Activated CD4-positive, alpha-beta T cell treated with anti-CD3 and anti-CD28 coated beads for 36 hours (primary cell): ENCODE measurements around the gene CSTF1. TPM values are rescaled to one million over a fixed set of nuclear protein-coding genes. Genes with fewer than 3 reads are reported as not detected.

Experiments used
- ATAC-seq: fragments of 200-7000 bp; cut with Tn5 transposase; one replicate; pipeline ENCODE4 v1.10.0; 2021; ENCODE audit warnings: mild to moderate bottlenecking, moderate library complexity
- CTCF ChIA-PET: fragments of 350-600 bp; sonication (Branson Sonifier 250); formaldehyde crosslinking; loops from one replicate; lab custom pipeline; 2021; ENCODE audit warnings: antibody characterized with exemption; lab: Charles Lee
- POLR2A ChIA-PET: fragments of 350-600 bp; sonication (Branson Sonifier 250); formaldehyde crosslinking; loops from one replicate; lab custom pipeline; 2021; ENCODE audit warnings: antibody characterized with exemption, inconsistent platforms; lab: Charles Lee
- DNase-seq: peaks from one replicate; pipeline ENCODE4 v3.0.0-alpha.2; 2020
- H3K27ac Mint-ChIP-seq: one replicate; pipeline ENCODE4 v1.8.0; 2021; ENCODE audit warnings: mixed read lengths
- H3K27me3 Mint-ChIP-seq: one replicate; pipeline ENCODE4 v1.8.0; 2021; ENCODE audit warnings: mixed read lengths
- H3K36me3 Mint-ChIP-seq: one replicate; pipeline ENCODE4 v1.8.0; 2021; ENCODE audit warnings: low read depth, mixed read lengths
- H3K4me1 Mint-ChIP-seq: one replicate; pipeline ENCODE4 v1.8.0; 2021; ENCODE audit warnings: mixed read lengths
- H3K4me3 Mint-ChIP-seq: one replicate; pipeline ENCODE4 v1.8.0; 2021; ENCODE audit warnings: mild to moderate bottlenecking, moderate library complexity, mixed read lengths
- H3K9me3 Mint-ChIP-seq: one replicate; pipeline ENCODE4 v1.8.0; 2021; ENCODE audit warnings: low read depth, mixed read lengths
- intact Hi-C, 2 experiments: fragments of 100-400 bp; cut with DNase I in 1 of 2; cut with micrococcal nuclease in 1 of 2; formaldehyde crosslinking; loops; one replicate each; pipeline versions ENCODE4 v1.14.2 to v1.15.1; 2022 to 2024; cut with DNase I, micrococcal nuclease
- total RNA-seq, 2 experiments: library from RNA; stranded (reverse); gene quantifications; one replicate each; pipeline ENCODE4 v1.2.3, GENCODE V29; 2021

CSTF1 gene
- total RNA-seq, 2 experiments from 2014 or later: 62.0 to 84.2 TPM

DNA sequence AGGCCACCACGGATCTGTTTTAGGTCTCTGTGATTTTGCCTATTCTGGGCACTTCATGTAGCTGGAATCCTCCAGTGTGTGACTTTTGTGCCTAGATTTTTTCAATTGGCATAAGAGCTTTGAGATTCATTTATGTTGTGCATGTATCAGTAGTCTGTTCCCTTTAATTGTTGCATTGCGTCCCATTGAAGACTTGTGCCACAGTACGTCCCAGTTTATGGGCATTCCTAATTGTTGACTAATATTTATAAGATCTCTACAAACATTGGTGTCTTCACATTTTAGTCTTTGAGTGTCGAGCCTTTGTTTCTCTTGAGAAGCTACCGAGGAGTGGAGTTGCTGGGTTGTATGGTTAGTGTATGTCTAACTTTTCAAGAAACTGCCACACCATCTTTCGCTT, 34.4 kb upstream of the CSTF1 start:
- Mint-ChIP-seq H3K36me3 (no peaks in the 10 kb centered on the region), H3K4me1 (peaks cover 17% of the 10 kb centered on the region), H3K9me3 (no peaks in the 10 kb centered on the region), H3K4me3 (peak overlapping the region; percentile 64), H3K27me3 (no peaks in the 10 kb centered on the region), H3K27ac (no peak overlapping the region)
- CTCF ChIA-PET: interaction anchor here (0.8 to 1.4 kb wide), 4 partner anchors 8 to 34 kb away, joined by 3 to 5 read pairs (median 4); partner anchors contain the start of gene AURKA
- POLR2A ChIA-PET: no interaction called here
- DNase-seq (no peak), ATAC-seq (no peak)
- intact Hi-C loops: loop anchor here in 1 of 2 experiments (1.0 to 2.0 kb wide), 3 partner anchors 34 to 110 kb away; partner anchors contain the start of genes AURKA, CSTF1 and RTF2

DNA sequence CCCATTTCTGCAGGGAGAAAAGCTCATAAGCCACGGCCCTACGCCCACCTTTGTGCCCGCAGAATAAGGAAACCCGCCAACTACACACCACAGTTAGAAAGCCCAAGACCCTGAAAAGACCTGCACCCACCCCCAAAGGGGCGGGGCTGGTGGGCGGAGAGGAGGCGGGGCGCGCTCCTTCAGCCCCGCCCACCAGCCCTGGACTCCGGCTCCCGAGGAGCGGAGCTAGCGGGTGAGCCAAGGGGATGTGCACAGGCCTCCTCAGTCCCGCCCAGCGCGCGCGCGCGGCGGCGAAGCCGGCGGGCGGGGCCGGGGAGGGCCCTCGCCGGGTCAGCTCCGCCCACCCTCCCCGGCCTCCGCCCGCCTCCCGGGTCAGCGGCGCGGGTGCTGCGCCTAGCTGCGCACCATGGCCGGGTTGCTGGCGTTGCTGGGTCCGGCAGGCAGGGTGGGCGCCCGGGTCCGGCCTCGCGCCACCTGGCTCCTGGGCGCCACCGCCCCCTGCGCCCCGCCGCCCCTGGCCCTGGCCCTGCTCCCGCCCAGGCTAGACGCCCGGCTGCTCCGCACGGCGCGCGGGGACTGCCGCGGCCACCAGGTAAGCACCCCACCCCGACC, 33.7 kb upstream of the CSTF1 start, which contains the start of gene FAM210B:
Gene FAM210B, plus strand, starts transcription at position 375 of the 612 bp plus-strand sequence. Its CDS starts 32 bp downstream, at position 407.
- Mint-ChIP-seq H3K27ac (peak within 1 kb of the TSS; percentile 58), H3K4me1 (peaks cover 17% of the 10 kb centered on the region), H3K27me3 (no peaks in the 10 kb centered on the region), H3K4me3 (peak within 1 kb of the TSS; percentile 82), H3K36me3 (no peaks in the 10 kb centered on the region), H3K9me3 (no peaks in the 10 kb centered on the region)
- ChIA-PET CTCF (interaction anchor here (0.5 to 2.1 kb wide), 5 partner anchors 8 to 196 kb away, joined by 3 to 6 read pairs (median 3); partner anchors contain the start of gene AURKA), POLR2A (interaction anchor here (0.8 to 1.3 kb wide), 4 partner anchors 10 to 110 kb away, joined by 3 to 5 read pairs (median 4); partner anchors contain the start of genes AURKA, CSTF1 and RTF2)
- DNase-seq (peak; percentile 90), ATAC-seq (peak; percentile 100)
- intact Hi-C loops: loop anchor here in 1 of 2 experiments (1.0 to 2.0 kb wide), 3 partner anchors 34 to 110 kb away; partner anchors contain the start of genes AURKA, CSTF1 and RTF2

DNA sequence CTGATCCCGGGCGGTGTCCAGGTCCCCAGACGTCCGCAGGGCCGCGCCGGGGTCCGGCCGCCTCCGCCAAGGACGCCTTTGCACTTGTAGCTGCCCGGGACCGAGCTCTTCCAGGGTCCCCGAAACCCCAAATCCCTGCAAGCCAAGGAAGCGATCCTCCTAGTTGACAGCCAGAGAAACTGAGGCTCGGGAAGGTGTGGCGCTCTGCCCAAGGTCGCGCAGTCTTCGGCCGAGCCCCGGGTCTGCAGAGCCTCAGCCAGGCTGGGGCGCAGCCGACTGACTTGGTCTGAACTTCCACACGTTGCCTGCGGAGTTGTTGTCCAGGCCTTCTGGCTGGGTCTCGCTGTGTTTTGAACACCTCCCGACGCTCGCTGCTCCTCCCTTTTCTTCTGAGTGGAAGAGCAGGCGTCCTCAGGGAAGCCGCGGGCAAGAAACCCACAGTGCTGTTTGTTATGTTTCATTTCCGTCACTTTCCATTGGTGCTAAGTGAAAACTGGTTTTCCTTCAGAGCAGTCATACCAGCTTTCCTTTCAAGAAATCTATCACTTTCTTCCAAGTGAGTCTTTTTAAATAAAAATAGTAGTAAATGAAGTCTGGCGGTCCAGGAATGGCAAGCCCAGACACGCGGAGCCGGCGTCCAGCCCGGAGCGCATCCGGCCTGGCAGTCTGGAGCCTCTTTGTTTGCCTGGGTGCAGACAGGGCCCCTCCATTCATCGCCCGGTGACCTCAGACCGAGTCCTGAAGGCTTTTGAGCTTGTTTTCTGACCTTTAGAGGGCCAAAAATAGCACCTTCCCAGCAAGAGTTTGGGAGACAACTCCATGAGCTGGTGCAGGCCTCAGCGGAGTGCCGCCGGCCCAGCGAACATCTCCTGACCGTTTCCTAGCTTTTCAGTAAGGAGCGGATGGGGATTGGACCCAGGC, 33.0 kb upstream of the CSTF1 start:
- Mint-ChIP-seq H3K4me3 (peak overlapping the region; percentile 82), H3K4me1 (peaks cover 17% of the 10 kb centered on the region), H3K27ac (peak overlapping the region; percentile 58), H3K36me3 (no peaks in the 10 kb centered on the region), H3K27me3 (no peaks in the 10 kb centered on the region), H3K9me3 (no peaks in the 10 kb centered on the region)
- ChIA-PET CTCF (interaction anchor here (0.5 to 2.1 kb wide), 5 partner anchors 9 to 196 kb away, joined by 3 to 6 read pairs (median 3); partner anchors contain the start of gene AURKA), POLR2A (interaction anchor here (0.8 to 1.3 kb wide), 4 partner anchors 11 to 109 kb away, joined by 3 to 5 read pairs (median 4); partner anchors contain the start of genes AURKA, CSTF1 and RTF2)
- DNase-seq: peak; percentile 48
- intact Hi-C loops: loop anchor here in 1 of 2 experiments (2.0 kb wide), 1 partner anchor 55 kb away; no protein-coding TSS in a partner anchor
- peak; percentile 34 for ATAC-seq

DNA sequence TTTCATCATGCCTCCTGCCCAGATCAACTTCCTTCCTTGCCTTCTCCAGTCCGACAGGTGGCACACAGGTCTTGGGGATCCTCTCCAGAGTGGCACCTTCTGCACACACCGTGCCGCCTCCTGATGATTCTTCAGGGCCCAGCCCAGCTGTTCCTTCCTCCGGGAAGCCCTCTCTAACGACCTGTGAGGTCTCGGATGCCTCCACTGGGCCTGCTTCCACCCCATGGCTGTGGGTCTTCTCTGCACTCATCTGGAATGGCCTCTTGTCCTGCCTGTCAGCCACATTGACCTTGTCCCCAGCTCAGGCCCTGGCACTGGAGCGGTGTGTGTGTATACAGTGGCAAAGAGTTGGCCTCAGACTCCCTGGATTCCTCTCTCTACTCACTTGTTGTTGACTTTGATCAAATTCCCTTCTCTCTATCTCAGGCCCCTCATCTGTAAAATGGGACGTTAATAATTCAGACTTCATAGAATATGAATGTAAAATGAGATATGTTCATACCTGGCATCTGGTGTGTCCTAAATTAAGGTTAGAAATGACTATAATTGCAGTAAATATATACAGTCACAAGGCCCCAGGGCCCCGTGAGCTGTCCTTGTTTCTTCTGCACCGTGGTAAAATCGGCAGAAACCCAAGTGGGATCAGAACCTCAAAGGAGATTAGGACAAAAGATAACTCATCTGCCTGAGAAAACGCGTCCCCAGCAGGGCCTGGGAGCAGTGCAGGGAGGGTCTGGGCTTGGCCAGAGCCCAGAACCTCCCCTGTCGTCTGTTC, 32.1 kb upstream of the CSTF1 start:
- ATAC-seq (no peak), DNase-seq (no peak)
- Mint-ChIP-seq H3K9me3 (no peaks in the 10 kb centered on the region), H3K27ac (peak overlapping the region; percentile 23), H3K4me3 (peak overlapping the region; percentile 82), H3K27me3 (no peaks in the 10 kb centered on the region), H3K4me1 (peaks cover 17% of the 10 kb centered on the region), H3K36me3 (peaks cover 1% of the 10 kb centered on the region)
- CTCF ChIA-PET: interaction anchor here (1.2 to 2.1 kb wide), 2 partner anchors 8 to 14 kb away, joined by 3 to 6 read pairs; no protein-coding TSS in a partner anchor
- intact Hi-C loops: no loop called here
- POLR2A ChIA-PET: interaction anchor here (0.6 kb wide), 1 partner anchor 14 kb away, joined by 7 read pairs; no protein-coding TSS in a partner anchor

DNA sequence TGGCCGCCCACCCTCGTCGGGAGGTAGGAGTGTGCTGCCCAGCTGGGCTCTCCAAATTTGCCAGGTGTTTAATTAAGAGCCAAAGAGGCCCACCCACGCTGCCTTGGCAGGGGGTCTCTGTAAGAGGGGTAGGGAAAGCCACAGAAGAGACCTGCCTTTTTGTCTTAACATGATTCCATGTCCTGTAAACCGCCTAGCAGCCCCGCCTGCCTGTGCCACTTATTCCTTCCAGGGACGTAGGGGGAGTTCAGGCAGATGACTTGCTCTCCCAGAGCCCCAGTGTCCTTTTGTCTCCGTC, 31.6 kb upstream of the CSTF1 start:
- DNase-seq (no peak), ATAC-seq (no peak)
- H3K27me3 Mint-ChIP-seq: no peaks in the 10 kb centered on the region
- intact Hi-C loops: no loop called here
- peaks cover 17% of the 10 kb centered on the region for H3K4me1 Mint-ChIP-seq
- H3K36me3 Mint-ChIP-seq: peaks cover 3% of the 10 kb centered on the region
- CTCF ChIA-PET: no interaction called here
- POLR2A ChIA-PET: interaction anchor here (0.6 kb wide), 1 partner anchor 13 kb away, joined by 7 read pairs; no protein-coding TSS in a partner anchor
- H3K4me3 Mint-ChIP-seq: no peak overlapping the region
- H3K9me3 Mint-ChIP-seq: no peaks in the 10 kb centered on the region
- no peak overlapping the region for H3K27ac Mint-ChIP-seq

DNA sequence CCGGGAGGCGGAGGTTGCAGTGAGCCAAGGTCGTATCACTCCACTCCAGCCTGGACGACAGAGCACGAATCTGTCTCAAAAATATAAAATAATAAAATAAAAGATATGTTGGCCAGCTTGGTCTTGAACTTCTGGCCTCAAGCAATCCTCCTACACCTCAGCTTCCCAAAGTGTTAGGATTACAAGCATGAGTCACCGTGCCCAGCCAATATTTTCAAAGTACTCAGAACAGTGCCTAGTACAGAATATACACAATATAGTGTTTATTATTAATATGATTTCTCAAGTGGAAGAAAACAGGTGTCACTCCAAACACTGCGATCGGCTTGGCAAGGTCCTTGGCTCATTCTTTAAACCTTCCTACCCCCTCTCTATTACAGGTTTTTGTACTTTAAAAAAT, 30.5 kb upstream of the CSTF1 start:
- H3K36me3 Mint-ChIP-seq: peaks cover 6% of the 10 kb centered on the region

DNA sequence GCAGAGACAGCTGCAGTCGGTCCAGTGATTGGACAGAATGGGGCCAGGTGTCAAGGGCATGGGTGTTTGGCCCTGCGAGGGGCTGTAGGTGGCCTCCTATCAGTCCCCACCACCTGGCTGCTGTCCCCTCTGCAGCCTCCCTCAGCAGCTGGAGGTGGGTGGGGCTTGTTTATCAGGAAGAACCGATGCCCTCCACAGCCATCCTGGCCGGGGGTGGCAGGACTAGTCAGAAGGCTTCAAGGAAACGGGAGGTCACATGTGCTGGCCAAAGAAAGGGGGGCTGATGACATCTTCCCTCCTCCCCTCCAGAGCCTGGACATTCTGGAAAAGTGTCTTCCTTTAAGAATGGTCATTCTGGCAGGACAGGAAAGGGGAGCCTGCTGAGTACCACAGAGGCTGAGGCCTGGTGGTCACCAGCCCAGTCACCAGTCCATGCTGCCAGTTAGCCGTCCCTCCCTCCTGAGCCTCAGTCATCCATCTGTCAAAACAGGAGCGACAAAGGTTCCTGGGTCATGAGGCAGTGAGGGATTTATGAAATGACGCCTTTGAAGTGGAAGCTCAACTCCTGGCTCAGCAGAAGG, 29.5 kb upstream of the CSTF1 start:
- Mint-ChIP-seq H3K27ac (no peak overlapping the region), H3K9me3 (no peaks in the 10 kb centered on the region), H3K4me3 (no peak overlapping the region), H3K36me3 (peaks cover 6% of the 10 kb centered on the region), H3K27me3 (no peaks in the 10 kb centered on the region), H3K4me1 (peaks cover 17% of the 10 kb centered on the region)
- DNase-seq (no peak), ATAC-seq (no peak)
- intact Hi-C loops: no loop called here
- ChIA-PET POLR2A (no interaction called here), CTCF (interaction anchor here (0.6 kb wide), 1 partner anchor 138 kb away, joined by 9 read pairs; no protein-coding TSS in a partner anchor)

More for the DNA sequence above, 30.5 kb upstream of the CSTF1 start:
- CTCF ChIA-PET: no interaction called here
- no peaks in the 10 kb centered on the region for H3K27me3 Mint-ChIP-seq
- no peak for DNase-seq
- intact Hi-C loops: no loop called here
- peaks cover 17% of the 10 kb centered on the region for H3K4me1 Mint-ChIP-seq
- H3K9me3 Mint-ChIP-seq: no peaks in the 10 kb centered on the region
- no peak for ATAC-seq
- no peak overlapping the region for H3K4me3 Mint-ChIP-seq
- no peak overlapping the region for H3K27ac Mint-ChIP-seq
- POLR2A ChIA-PET: no interaction called here

DNA sequence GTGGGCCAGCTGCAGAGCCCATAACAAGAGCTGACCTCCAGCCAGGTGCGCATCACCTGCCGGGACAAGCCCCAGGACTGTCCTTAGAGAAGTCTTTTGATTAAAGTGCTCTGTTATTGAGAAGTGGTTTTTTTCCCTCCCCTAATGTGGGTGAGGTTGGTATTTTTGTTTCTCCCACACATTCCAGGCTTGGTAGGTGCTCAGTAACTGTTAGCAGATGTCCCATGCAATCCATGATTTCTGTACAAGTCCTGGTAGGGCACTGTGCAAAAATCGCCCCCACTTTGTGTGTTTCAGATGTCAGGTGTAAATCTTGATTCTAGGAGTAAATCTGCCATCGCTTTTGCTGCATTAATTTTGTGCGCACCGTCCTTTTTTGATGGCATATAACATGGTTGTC, 29.0 kb upstream of the CSTF1 start:
- CTCF ChIA-PET: interaction anchor here (0.6 kb wide), 1 partner anchor 137 kb away, joined by 9 read pairs; no protein-coding TSS in a partner anchor
- ATAC-seq: no peak
- H3K36me3 Mint-ChIP-seq: peaks cover 8% of the 10 kb centered on the region

DNA sequence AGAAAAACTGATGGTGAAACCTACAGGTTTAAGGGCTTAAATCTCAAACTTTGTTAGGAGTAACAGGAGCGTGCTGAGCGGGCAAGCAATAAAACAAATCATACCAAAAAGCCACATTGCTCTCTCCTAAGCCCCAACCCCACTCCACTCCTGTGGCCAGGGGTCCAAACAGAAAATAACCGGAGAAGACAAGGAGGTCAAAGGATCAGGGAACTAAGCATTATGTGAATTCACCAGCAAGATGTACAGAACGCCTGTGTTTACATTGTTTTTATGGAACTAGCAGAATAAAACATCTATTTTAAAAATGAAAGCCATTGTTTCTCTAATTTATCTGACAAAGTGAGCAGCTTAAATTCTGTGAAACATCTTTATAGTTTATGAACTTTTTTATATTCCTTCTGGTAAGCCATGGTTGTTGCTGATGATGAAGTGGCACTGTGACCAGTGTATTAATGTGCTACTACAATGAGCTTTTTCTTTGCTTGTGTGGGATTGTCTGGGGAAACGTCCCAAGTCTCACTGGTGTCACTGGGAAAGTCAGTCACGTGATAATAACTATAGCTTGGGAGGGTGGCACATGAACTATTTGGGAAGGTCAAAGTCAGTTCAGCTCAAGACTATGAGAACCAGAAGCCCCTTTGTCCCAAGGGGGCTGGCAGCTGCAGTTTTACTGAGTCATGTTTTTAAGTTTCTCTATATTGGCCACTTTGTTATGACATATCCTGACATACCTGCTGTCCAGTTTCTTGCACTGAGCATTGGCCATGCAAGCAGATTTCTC, 23.9 kb upstream of the CSTF1 start:
- Mint-ChIP-seq H3K4me3 (no peak overlapping the region), H3K36me3 (peaks cover 37% of the 10 kb centered on the region), H3K4me1 (peaks cover 10% of the 10 kb centered on the region), H3K27ac (no peak overlapping the region), H3K9me3 (no peaks in the 10 kb centered on the region), H3K27me3 (no peaks in the 10 kb centered on the region)
- no peak for ATAC-seq
- intact Hi-C loops: no loop called here
- DNase-seq: no peak
- POLR2A ChIA-PET: no interaction called here
- CTCF ChIA-PET: interaction anchor here (0.8 to 1.2 kb wide), 3 partner anchors 9 to 24 kb away, joined by 4 to 6 read pairs (median 5); partner anchors contain the start of genes AURKA, CSTF1 and FAM210B

More for the DNA sequence above, 29.0 kb upstream of the CSTF1 start:
- DNase-seq: no peak
- H3K9me3 Mint-ChIP-seq: no peaks in the 10 kb centered on the region
- H3K4me3 Mint-ChIP-seq: no peak overlapping the region
- peaks cover 12% of the 10 kb centered on the region for H3K4me1 Mint-ChIP-seq
- H3K27me3 Mint-ChIP-seq: no peaks in the 10 kb centered on the region
- no peak overlapping the region for H3K27ac Mint-ChIP-seq
- POLR2A ChIA-PET: no interaction called here
- intact Hi-C loops: no loop called here
